ENCODE data around the gene TBCK. TPM values are rescaled to one million over a fixed set of nuclear protein-coding genes. Genes with fewer than 3 reads are reported as not detected.

Gene TBCK
- total and polyA plus RNA-seq, 3 donors from 2014 or later = 17.7 to 67.1 (median 66.3) TPM

DNA sequence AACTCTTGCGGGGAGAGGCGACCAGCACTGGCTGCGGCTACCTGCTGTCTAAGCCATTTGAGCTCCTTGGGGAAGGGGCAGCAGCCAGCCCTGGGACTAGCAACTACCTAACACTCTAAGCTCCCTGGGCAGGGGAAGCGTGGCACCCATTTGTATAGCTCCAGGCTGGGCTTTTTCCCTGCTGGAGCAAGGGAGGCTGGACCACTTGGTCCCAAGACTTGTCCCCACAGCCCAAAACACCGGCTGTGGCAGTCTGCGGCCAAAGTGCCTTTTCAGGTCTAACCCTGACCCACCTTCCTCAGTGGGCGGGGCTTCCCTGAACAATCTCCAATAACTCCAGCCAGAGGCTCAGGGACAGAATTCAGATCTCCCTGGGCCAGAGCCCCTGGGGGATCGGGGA is 232.9 kb downstream of the TBCK start:
- TF ChIP-seq POLR2A (IDR thresholded peaks at IDR 0.05) (no peak), CTCF (IDR thresholded peaks at IDR 0.05) (no peak)
- H3K36me3 ChIP-seq (ENCODE audit: low read depth, missing control alignments) = no peaks in the 10 kb centered on the region
- WGBS, 2 donors = 83 to 100% methylated on average over 5 to 7 of the region's 8 CpGs
- no peak overlapping the region for H3K27ac ChIP-seq
- H3K4me1 ChIP-seq = no peaks in the 10 kb centered on the region
- DNase-seq = no peak
- no peak overlapping the region for H3K4me3 ChIP-seq
- no peaks in the 10 kb centered on the region for H3K27me3 ChIP-seq
- intact Hi-C loops (cut with DNase I; ENCODE audit: low total_unique reads) = no loop called here
- H3K9me3 ChIP-seq = no peaks in the 10 kb centered on the region

- no peaks in the 10 kb centered on the region for H3K9me3 ChIP-seq
- TF ChIP-seq POLR2A (IDR thresholded peaks at IDR 0.05) (no peak), CTCF (IDR thresholded peaks at IDR 0.05) (no peak)
- no peak overlapping the region for H3K4me3 ChIP-seq
- H3K27me3 ChIP-seq = no peaks in the 10 kb centered on the region
- DNase-seq = no peak
- WGBS, 2 donors = 91 to 95% methylated on average over 1 of the region's 1 CpG
- H3K27ac ChIP-seq = no peak overlapping the region
- no peaks in the 10 kb centered on the region for H3K4me1 ChIP-seq
- no peaks in the 10 kb centered on the region for H3K36me3 ChIP-seq (ENCODE audit: low read depth, missing control alignments)
- intact Hi-C loops (cut with DNase I; ENCODE audit: low total_unique reads) = no loop called here
Measured at GRCh38 chr4:106080376-106080775, 235.6 kb downstream of the TBCK start.

- TF ChIP-seq CTCF (IDR thresholded peaks at IDR 0.05) (no peak), POLR2A (IDR thresholded peaks at IDR 0.05) (no peak)
- Histone ChIP-seq H3K4me3 (no peak overlapping the region), H3K36me3 (ENCODE audit: low read depth, missing control alignments) (no peaks in the 10 kb centered on the region), H3K27ac (no peak overlapping the region), H3K27me3 (no peaks in the 10 kb centered on the region), H3K9me3 (no peaks in the 10 kb centered on the region), H3K4me1 (no peaks in the 10 kb centered on the region)
- 86 to 97% methylated on average over 2 of the region's 2 CpGs for WGBS, 2 donors
- intact Hi-C loops (cut with DNase I; ENCODE audit: low total_unique reads) = no loop called here
- DNase-seq = no peak
Measured at GRCh38 chr4:106079616-106080015, 236.4 kb downstream of the TBCK start.

DNA sequence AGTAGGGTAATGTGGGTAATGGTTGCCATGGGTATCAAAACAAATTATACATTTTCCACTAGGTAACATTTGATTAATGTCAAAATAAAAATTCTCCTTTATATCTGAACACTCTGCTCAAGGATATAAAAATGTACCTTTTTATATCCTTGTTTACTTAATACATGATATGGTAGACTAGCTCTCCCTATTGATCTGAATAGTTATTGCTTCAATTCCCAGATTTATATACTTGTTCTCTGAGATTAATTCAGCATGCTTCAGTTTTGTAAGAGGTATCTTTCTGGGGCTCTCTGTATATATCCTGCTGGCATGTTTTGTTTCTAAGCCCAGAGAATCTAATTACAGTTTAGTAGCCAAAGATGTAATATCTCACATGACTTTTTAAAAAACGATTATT is 251.0 kb downstream of the TBCK start:
- no peak overlapping the region for H3K4me3 ChIP-seq
- WGBS, 2 donors = 63 to 69% methylated on average over 1 of the region's 1 CpG
- H3K27me3 ChIP-seq = no peaks in the 10 kb centered on the region
- no peak overlapping the region for H3K27ac ChIP-seq
- TF ChIP-seq CTCF (IDR thresholded peaks at IDR 0.05) = no peak
- no peak for TF ChIP-seq POLR2A (IDR thresholded peaks at IDR 0.05)
- H3K36me3 ChIP-seq (ENCODE audit: low read depth, missing control alignments) = no peaks in the 10 kb centered on the region
- no peak for DNase-seq
- no peaks in the 10 kb centered on the region for H3K9me3 ChIP-seq
- intact Hi-C loops (cut with DNase I; ENCODE audit: low total_unique reads) = no loop called here
- H3K4me1 ChIP-seq = no peaks in the 10 kb centered on the region

DNA sequence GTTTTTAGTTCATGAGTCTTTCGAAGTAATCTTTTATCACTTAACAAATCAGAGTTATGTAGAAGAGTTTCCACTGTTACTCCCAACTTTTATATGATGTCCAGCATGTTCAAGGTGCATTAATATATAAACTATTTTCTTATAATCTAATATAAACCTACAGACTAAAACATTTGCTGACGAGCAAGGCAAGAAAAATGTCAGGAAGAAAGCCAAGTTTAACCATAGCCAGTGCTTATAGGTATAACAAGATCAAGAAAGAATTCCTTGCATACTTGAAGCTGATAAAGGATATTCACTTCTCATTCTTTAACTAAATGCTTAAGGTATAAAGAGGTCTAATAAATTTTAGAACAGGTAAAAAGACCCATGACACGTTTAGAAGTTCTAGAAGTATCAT is 253.0 kb downstream of the TBCK start:
- Histone ChIP-seq H3K4me3 (no peak overlapping the region), H3K27ac (no peak overlapping the region), H3K4me1 (no peaks in the 10 kb centered on the region), H3K36me3 (ENCODE audit: low read depth, missing control alignments) (no peaks in the 10 kb centered on the region), H3K27me3 (no peaks in the 10 kb centered on the region), H3K9me3 (no peaks in the 10 kb centered on the region)
- TF ChIP-seq POLR2A (IDR thresholded peaks at IDR 0.05) = no peak
- TF ChIP-seq CTCF (IDR thresholded peaks at IDR 0.05) = no peak
- intact Hi-C loops (cut with DNase I; ENCODE audit: low total_unique reads) = no loop called here
- 67 to 70% methylated on average over 3 of the region's 3 CpGs for WGBS, 2 donors
- DNase-seq = no peak
